Measurements from ENCODE around the gene CACNA1E.

DNA sequence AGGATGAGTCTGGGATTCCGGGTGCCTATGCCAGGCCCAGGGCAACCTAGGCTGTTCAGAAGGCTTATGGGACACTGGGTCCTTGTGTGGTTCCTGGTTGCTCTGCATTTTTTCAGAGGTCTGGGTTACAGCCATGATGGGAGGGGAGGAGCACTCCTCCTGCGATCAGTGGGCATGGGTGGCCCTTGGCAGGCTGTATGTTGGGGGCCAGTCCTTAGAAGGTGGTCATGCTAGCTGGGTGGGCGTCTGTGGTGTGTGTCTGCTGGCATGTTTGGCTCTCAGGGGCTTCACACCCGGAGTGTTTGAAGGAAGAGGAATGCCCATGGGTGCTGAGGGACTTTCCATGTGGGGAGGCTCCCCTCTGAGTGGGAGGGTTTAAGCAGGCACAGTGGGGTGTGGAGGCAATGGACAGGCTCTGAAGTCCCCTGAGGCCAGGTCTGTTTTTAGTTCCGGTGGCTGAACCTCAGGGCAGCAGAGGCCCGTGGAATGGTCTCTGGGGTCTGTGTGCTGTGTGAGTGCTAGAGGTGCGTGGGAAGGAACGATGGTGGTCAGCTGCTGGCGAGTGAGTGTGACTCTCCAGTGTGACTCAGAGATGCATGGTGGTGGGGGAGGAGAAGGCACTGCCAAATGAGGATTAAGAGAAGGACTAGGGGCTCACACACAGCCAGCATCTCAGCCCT, 25.3 kb downstream of the CACNA1E start:
- TF ChIP-seq, protein P1, sequence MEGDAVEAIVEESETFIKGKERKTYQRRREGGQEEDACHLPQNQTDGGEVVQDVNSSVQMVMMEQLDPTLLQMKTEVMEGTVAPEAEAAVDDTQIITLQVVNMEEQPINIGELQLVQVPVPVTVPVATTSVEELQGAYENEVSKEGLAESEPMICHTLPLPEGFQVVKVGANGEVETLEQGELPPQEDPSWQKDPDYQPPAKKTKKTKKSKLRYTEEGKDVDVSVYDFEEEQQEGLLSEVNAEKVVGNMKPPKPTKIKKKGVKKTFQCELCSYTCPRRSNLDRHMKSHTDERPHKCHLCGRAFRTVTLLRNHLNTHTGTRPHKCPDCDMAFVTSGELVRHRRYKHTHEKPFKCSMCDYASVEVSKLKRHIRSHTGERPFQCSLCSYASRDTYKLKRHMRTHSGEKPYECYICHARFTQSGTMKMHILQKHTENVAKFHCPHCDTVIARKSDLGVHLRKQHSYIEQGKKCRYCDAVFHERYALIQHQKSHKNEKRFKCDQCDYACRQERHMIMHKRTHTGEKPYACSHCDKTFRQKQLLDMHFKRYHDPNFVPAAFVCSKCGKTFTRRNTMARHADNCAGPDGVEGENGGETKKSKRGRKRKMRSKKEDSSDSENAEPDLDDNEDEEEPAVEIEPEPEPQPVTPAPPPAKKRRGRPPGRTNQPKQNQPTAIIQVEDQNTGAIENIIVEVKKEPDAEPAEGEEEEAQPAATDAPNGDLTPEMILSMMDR (IDR thresholded peaks at IDR 0.05 in 4 of 5, conservative IDR thresholded peaks at IDR 0.05 in 1 of 5), result no peak
- no peak for TF ChIP-seq POLR2A (IDR thresholded peaks at IDR 0.05)

All from gastrocnemius medialis (tissue), 4 donors.